Bladder microvascular endothelial cell (primary cell): Measurements from ENCODE around the gene PEX16. TPM values are rescaled to one million over a fixed set of nuclear protein-coding genes. Genes with fewer than 3 reads are reported as not detected.

Experiments
- total RNA-seq: library from RNA; depleted of rRNA; stranded (reverse); fragments of >200 nt; gene quantifications from 2 replicates; pipeline ENCODE4 v1.2.3, GENCODE V29; 2014

Gene PEX16
- total RNA-seq: 22.4 and 30.9 TPM in 2 replicates

GRCh38 chr11:45917623-45918330, at the start of gene PEX16:
TSS of gene PEX16 (minus strand) at chr11:45917877. CDS start at chr11:45917811, 66 bp downstream.

GRCh38 chr11:45922425-45923082, 4.9 kb upstream of the PEX16 start, which contains the start of gene LARGE2:
TSS of gene LARGE2 (plus strand) at chr11:45922656. CDS start at chr11:45922883, 227 bp downstream.

GRCh38 chr11:45906965-45907611, 10.6 kb downstream of the PEX16 start, which contains the start of gene FREY1:
TSS of gene FREY1 (minus strand) at chr11:45907271. CDS start at chr11:45907245, 26 bp downstream.

GRCh38 chr11:45885274-45885920, 32.3 kb downstream of the PEX16 start, which contains the start of gene MAPK8IP1:
TSS of gene MAPK8IP1 (plus strand) at chr11:45885651. CDS start at chr11:45885821, 170 bp downstream.

Other genes with a start within 250 kb of the PEX16 start
- gene SLC35C1, start 112.7 kb downstream of the PEX16 start, total RNA-seq: 4.4 and 13.8 TPM in 2 replicates
- gene CRY2, start 70.4 kb downstream of the PEX16 start, total RNA-seq: 5.5 and 14.5 TPM in 2 replicates
- 1.5 and 3.2 TPM in 2 replicates for gene MAPK8IP1, start 32.2 kb downstream of the PEX16 start, total RNA-seq
- gene FREY1, start 10.6 kb downstream of the PEX16 start, total RNA-seq: 0.44 and 0.49 TPM in 2 replicates
- gene LARGE2, start 4.8 kb upstream of the PEX16 start, total RNA-seq: not detected in 2 replicates
- gene PHF21A, start 203.6 kb upstream of the PEX16 start, total RNA-seq: 5.8 and 17.1 TPM in 2 replicates